ENCODE measurements around the gene BPTF.

BPTF gene

DNA sequence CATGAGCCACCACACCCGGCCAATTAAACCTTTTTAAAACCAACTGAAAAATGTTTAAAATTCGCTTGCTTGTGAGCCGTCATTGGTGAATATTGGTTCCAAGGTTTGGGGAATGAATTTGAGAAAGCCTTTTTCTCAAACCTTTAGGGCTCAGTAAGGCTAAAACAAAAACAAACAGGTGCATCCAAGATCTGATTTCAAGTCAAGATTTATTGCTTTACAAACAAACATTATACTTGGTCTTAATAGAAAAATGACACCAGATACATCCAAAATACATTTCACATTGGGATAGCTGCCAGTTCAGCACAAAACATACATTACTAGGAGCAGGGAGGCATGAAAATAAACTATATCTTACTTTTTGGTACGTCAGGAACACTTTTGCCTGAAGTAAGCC, 165.6 kb downstream of the BPTF start (continued):
- TF ChIP-seq SCRT1 (tag by site-specific recombination; IDR thresholded peaks at IDR 0.05; ENCODE audit: borderline replicate concordance) = 0 out of 2 replicates have a peak, but pooled peaks have one; percentile 49
- TF ChIP-seq IKZF3 (tag by site-specific recombination; IDR thresholded peaks at IDR 0.05) = 0 out of 2 replicates have a peak, but pooled peaks have one; percentile 21
- TF ChIP-seq ZNF302 (tag by site-specific recombination; IDR thresholded peaks at IDR 0.05; ENCODE audit: low read depth) = no peak
- TF ChIP-seq, protein P1, sequence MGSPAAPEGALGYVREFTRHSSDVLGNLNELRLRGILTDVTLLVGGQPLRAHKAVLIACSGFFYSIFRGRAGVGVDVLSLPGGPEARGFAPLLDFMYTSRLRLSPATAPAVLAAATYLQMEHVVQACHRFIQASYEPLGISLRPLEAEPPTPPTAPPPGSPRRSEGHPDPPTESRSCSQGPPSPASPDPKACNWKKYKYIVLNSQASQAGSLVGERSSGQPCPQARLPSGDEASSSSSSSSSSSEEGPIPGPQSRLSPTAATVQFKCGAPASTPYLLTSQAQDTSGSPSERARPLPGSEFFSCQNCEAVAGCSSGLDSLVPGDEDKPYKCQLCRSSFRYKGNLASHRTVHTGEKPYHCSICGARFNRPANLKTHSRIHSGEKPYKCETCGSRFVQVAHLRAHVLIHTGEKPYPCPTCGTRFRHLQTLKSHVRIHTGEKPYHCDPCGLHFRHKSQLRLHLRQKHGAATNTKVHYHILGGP (tag by site-specific recombination; IDR thresholded peaks at IDR 0.05) = 0 out of 2 replicates have a peak, but pooled peaks have one; percentile 4
- peak; percentile 87 for TF ChIP-seq WT1 (tag by site-specific recombination; IDR thresholded peaks at IDR 0.05)
- TF ChIP-seq, protein P2, sequence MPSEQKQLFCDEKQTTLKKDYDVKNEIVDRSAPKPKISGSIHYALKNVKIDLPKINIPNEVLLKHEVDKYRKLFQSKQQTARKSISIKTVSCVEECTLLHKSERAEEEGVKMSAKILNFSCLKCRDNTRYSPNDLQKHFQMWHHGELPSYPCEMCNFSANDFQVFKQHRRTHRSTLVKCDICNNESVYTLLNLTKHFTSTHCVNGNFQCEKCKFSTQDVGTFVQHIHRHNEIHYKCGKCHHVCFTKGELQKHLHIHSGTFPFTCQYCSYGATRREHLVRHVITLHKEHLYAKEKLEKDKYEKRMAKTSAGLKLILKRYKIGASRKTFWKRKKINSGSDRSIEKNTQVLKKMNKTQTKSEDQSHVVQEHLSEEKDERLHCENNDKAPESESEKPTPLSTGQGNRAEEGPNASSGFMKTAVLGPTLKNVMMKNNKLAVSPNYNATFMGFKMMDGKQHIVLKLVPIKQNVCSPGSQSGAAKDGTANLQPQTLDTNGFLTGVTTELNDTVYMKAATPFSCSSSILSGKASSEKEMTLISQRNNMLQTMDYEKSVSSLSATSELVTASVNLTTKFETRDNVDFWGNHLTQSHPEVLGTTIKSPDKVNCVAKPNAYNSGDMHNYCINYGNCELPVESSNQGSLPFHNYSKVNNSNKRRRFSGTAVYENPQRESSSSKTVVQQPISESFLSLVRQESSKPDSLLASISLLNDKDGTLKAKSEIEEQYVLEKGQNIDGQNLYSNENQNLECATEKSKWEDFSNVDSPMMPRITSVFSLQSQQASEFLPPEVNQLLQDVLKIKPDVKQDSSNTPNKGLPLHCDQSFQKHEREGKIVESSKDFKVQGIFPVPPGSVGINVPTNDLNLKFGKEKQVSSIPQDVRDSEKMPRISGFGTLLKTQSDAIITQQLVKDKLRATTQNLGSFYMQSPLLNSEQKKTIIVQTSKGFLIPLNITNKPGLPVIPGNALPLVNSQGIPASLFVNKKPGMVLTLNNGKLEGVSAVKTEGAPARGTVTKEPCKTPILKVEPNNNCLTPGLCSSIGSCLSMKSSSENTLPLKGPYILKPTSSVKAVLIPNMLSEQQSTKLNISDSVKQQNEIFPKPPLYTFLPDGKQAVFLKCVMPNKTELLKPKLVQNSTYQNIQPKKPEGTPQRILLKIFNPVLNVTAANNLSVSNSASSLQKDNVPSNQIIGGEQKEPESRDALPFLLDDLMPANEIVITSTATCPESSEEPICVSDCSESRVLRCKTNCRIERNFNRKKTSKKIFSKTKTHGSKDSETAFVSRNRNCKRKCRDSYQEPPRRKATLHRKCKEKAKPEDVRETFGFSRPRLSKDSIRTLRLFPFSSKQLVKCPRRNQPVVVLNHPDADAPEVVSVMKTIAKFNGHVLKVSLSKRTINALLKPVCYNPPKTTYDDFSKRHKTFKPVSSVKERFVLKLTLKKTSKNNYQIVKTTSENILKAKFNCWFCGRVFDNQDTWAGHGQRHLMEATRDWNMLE (tag by site-specific recombination; conservative IDR thresholded peaks at IDR 0.05; ENCODE audit: low read depth) = no peak
- TF ChIP-seq ZSCAN16 (tag by site-specific recombination; IDR thresholded peaks at IDR 0.05) = no peak
- peak; percentile 39; the same call in 1 of the 2 replicates for TF ChIP-seq KLF8 (tag by site-specific recombination; IDR thresholded peaks at IDR 0.05)
- peak; percentile 57; the same call in 1 of the 2 replicates for TF ChIP-seq OSR2 (tag by site-specific recombination; IDR thresholded peaks at IDR 0.05)
- peak; percentile 65; the same call in 1 of the 2 replicates for TF ChIP-seq BCL11A (tag by site-specific recombination; IDR thresholded peaks at IDR 0.05; ENCODE audit: low read depth)
- TF ChIP-seq ZNF521 (tag by site-specific recombination; IDR thresholded peaks at IDR 0.05) = no peak

DNA sequence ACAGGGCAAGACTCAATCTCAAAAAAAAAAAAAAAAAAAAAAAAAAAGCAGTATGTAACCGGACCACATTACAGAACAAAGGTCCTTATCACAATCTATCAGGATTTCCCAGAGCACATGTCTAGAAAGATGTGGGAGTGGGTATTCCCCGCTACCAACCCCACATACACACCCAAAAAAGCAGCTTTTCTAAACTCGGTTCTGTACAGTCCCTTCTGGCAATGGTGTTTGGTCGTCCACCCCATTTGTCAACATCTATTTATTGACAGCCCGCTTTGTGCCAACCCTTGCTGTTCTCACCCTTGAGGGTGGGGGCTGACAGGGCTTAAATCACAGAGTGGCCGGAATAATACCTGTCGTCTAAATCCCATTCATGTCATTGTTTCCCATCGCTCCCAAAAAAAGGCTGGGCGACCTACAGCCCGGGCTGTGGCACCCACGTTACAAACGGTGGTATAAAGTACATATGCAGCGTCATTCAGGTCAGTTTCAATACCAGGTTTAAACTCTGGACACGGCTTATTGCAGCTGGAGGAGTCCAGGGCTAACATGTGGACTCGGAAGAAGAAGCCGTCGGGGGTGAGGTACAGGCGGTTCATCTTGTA, 167.3 kb downstream of the BPTF start:
- CTCF ChIA-PET = interaction anchor here (0.6 to 1.3 kb wide), 5 partner anchors 9 to 768 kb away, joined by 3 to 7 read pairs (median 5); no protein-coding TSS in a partner anchor
- no peak for TF ChIP-seq SP2 (tag by site-specific recombination; IDR thresholded peaks at IDR 0.05)
- TF ChIP-seq, protein P3, sequence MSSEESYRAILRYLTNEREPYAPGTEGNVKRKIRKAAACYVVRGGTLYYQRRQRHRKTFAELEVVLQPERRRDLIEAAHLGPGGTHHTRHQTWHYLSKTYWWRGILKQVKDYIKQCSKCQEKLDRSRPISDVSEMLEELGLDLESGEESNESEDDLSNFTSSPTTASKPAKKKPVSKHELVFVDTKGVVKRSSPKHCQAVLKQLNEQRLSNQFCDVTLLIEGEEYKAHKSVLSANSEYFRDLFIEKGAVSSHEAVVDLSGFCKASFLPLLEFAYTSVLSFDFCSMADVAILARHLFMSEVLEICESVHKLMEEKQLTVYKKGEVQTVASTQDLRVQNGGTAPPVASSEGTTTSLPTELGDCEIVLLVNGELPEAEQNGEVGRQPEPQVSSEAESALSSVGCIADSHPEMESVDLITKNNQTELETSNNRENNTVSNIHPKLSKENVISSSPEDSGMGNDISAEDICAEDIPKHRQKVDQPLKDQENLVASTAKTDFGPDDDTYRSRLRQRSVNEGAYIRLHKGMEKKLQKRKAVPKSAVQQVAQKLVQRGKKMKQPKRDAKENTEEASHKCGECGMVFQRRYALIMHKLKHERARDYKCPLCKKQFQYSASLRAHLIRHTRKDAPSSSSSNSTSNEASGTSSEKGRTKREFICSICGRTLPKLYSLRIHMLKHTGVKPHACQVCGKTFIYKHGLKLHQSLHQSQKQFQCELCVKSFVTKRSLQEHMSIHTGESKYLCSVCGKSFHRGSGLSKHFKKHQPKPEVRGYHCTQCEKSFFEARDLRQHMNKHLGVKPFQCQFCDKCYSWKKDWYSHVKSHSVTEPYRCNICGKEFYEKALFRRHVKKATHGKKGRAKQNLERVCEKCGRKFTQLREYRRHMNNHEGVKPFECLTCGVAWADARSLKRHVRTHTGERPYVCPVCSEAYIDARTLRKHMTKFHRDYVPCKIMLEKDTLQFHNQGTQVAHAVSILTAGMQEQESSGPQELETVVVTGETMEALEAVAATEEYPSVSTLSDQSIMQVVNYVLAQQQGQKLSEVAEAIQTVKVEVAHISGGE (tag by site-specific recombination; conservative IDR thresholded peaks at IDR 0.05; ENCODE audit: low read depth) = no peak
- TF ChIP-seq, protein P4, sequence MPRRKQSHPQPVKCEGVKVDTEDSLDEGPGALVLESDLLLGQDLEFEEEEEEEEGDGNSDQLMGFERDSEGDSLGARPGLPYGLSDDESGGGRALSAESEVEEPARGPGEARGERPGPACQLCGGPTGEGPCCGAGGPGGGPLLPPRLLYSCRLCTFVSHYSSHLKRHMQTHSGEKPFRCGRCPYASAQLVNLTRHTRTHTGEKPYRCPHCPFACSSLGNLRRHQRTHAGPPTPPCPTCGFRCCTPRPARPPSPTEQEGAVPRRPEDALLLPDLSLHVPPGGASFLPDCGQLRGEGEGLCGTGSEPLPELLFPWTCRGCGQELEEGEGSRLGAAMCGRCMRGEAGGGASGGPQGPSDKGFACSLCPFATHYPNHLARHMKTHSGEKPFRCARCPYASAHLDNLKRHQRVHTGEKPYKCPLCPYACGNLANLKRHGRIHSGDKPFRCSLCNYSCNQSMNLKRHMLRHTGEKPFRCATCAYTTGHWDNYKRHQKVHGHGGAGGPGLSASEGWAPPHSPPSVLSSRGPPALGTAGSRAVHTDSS (tag by site-specific recombination; IDR thresholded peaks at IDR 0.05) = no peak
- no peak for TF ChIP-seq HOXC10 (CRISPR knock-in tag; IDR thresholded peaks at IDR 0.05)
- TF ChIP-seq, protein P5, sequence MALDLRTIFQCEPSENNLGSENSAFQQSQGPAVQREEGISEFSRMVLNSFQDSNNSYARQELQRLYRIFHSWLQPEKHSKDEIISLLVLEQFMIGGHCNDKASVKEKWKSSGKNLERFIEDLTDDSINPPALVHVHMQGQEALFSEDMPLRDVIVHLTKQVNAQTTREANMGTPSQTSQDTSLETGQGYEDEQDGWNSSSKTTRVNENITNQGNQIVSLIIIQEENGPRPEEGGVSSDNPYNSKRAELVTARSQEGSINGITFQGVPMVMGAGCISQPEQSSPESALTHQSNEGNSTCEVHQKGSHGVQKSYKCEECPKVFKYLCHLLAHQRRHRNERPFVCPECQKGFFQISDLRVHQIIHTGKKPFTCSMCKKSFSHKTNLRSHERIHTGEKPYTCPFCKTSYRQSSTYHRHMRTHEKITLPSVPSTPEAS (tag by site-specific recombination; IDR thresholded peaks at IDR 0.05) = no peak
- TF ChIP-seq, protein P6, sequence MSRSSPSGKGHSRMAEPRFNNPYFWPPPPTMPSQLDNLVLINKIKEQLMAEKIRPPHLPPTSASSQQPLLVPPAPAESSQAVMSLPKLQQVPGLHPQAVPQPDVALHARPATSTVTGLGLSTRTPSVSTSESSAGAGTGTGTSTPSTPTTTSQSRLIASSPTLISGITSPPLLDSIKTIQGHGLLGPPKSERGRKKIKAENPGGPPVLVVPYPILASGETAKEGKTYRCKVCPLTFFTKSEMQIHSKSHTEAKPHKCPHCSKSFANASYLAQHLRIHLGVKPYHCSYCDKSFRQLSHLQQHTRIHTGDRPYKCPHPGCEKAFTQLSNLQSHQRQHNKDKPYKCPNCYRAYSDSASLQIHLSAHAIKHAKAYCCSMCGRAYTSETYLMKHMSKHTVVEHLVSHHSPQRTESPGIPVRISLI (tag by site-specific recombination; IDR thresholded peaks at IDR 0.05) = peak; percentile 82; the same call in 1 of the 2 replicates
- TF ChIP-seq, protein P7, sequence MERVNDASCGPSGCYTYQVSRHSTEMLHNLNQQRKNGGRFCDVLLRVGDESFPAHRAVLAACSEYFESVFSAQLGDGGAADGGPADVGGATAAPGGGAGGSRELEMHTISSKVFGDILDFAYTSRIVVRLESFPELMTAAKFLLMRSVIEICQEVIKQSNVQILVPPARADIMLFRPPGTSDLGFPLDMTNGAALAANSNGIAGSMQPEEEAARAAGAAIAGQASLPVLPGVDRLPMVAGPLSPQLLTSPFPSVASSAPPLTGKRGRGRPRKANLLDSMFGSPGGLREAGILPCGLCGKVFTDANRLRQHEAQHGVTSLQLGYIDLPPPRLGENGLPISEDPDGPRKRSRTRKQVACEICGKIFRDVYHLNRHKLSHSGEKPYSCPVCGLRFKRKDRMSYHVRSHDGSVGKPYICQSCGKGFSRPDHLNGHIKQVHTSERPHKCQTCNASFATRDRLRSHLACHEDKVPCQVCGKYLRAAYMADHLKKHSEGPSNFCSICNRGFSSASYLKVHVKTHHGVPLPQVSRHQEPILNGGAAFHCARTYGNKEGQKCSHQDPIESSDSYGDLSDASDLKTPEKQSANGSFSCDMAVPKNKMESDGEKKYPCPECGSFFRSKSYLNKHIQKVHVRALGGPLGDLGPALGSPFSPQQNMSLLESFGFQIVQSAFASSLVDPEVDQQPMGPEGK (tag by site-specific recombination; IDR thresholded peaks at IDR 0.05) = peak; percentile 39; the same call in 1 of the 2 replicates
- TF ChIP-seq ZNF169 (tag by site-specific recombination; IDR thresholded peaks at IDR 0.05) = no peak

More for the DNA sequence above, 167.3 kb downstream of the BPTF start:
- POLR2A ChIA-PET = interaction anchor here (1.7 to 3.2 kb wide), 2 partner anchors 43 to 77 kb away, joined by 4 to 13 read pairs; partner anchors contain the start of gene KPNA2
- Histone ChIP-seq H3K4me1 (ENCODE audit: control insufficient read depth, insufficient read depth, low read length) (peaks cover 20% of the 10 kb centered on the region), H3K27ac (ENCODE audit: extremely low read depth, low read depth, low read length) (peak overlapping the region; percentile 99), H3K36me3 (ENCODE audit: control insufficient read depth in 2 of 2, insufficient read depth in 1 of 2, low read length in 2 of 2) (peaks cover 0 to 4% of the 10 kb centered on the region in 2 experiments; a peak in 2 of 3 replicates), H3K4me3 (ENCODE audit: low read depth, low read length) (peak overlapping the region; percentile 74), H3K9me3 (ENCODE audit: control insufficient read depth, insufficient read depth, low read depth, low read length) (no peaks in the 10 kb centered on the region)
